ENCODE data around the gene HMCN1. TPM values are rescaled to one million over a fixed set of nuclear protein-coding genes. Genes with fewer than 3 reads are reported as not detected.

Gene HMCN1
- total and polyA plus RNA-seq, 4 donors = 3.2 to 149 (median 15.4) TPM

DNA sequence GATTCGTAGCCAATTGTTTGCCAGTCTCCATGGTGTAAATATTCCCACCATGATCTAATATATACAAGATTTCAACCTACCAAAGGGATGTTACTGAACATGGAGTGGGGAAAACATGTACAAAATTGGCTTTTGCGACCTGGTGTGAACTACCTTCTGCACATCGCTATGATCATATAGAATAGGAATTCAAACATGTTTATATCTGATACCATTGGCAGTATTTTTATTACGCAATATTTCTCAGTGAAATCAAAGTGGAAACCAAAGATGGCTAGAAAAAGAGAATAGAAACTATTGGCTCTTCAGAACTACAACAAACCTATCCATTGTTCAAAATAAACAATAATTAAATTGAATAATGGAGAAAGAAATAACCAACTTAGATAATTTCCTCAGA lies 355.7 kb downstream of the HMCN1 start:
- 95 to 96% methylated on average over 4 of the region's 4 CpGs for WGBS, 2 donors

DNA sequence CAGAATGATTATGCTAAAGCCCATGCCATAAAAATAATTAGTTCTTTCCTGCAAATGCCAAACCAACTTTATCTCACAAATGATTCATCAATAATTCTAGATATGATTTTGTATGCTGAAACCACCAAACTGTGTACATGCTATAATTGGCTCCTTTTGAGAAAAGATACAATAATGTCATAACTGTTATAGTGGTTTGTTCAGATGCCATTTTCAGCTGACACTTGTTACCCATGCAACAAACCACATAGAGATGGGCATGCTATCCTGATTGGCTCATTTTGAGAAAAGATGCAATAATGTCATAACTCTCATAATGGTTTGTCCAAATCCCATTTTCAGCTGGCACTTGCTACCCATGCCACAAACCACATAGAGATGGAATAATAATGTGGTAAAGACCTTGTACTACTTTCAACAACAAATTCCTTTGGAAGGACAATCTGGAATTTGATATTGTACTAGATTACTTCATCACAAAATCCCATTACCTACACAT lies 357.1 kb downstream of the HMCN1 start:
- TF ChIP-seq, protein P1, sequence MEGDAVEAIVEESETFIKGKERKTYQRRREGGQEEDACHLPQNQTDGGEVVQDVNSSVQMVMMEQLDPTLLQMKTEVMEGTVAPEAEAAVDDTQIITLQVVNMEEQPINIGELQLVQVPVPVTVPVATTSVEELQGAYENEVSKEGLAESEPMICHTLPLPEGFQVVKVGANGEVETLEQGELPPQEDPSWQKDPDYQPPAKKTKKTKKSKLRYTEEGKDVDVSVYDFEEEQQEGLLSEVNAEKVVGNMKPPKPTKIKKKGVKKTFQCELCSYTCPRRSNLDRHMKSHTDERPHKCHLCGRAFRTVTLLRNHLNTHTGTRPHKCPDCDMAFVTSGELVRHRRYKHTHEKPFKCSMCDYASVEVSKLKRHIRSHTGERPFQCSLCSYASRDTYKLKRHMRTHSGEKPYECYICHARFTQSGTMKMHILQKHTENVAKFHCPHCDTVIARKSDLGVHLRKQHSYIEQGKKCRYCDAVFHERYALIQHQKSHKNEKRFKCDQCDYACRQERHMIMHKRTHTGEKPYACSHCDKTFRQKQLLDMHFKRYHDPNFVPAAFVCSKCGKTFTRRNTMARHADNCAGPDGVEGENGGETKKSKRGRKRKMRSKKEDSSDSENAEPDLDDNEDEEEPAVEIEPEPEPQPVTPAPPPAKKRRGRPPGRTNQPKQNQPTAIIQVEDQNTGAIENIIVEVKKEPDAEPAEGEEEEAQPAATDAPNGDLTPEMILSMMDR (IDR thresholded peaks at IDR 0.05; ENCODE audit: control extremely low read depth, extremely low read depth) = no peak
- Histone ChIP-seq H3K4me3 (no peak overlapping the region), H3K9ac (ENCODE audit: insufficient read depth in 1 of 2, low read length in 2 of 2) (no peak overlapping the region), H3K27ac (ENCODE audit: low read depth in 1 of 2, low read length in 1 of 2) (no peak overlapping the region), H3K4me1 (ENCODE audit: control insufficient read depth in 5 of 5, insufficient read depth in 5 of 5, low read length in 5 of 5) (peaks cover 0 to 2% (median 0%) of the 10 kb centered on the region in 5 donors), H3K9me3 (ENCODE audit: control insufficient read depth in 4 of 4, insufficient read depth in 3 of 4, low read length in 3 of 4) (no peaks in the 10 kb centered on the region), H3K36me3 (ENCODE audit: control insufficient read depth in 4 of 4, insufficient read depth in 4 of 4, low read length in 4 of 4) (peaks cover 0 to 8% (median 0%) of the 10 kb centered on the region in 4 donors), H3K27me3 (ENCODE audit: control insufficient read depth in 3 of 3, insufficient read depth in 3 of 3, low read length in 2 of 3) (no peaks in the 10 kb centered on the region)
- DNase-seq = no peak
- ATAC-seq (ENCODE audit: insufficient read depth, low FRiP score) = no peak

More for the DNA sequence above, 355.7 kb downstream of the HMCN1 start:
- Histone ChIP-seq H3K9me3 (ENCODE audit: control insufficient read depth in 4 of 4, insufficient read depth in 3 of 4, low read length in 3 of 4) (no peaks in the 10 kb centered on the region), H3K4me3 (no peak overlapping the region), H3K27me3 (ENCODE audit: control insufficient read depth in 3 of 3, insufficient read depth in 3 of 3, low read length in 2 of 3) (no peaks in the 10 kb centered on the region), H3K36me3 (ENCODE audit: control insufficient read depth in 4 of 4, insufficient read depth in 4 of 4, low read length in 4 of 4) (peaks cover 0 to 8% (median 2%) of the 10 kb centered on the region in 4 donors), H3K27ac (ENCODE audit: low read depth in 1 of 2, low read length in 1 of 2) (no peak overlapping the region), H3K9ac (ENCODE audit: insufficient read depth in 1 of 2, low read length in 2 of 2) (no peak overlapping the region), H3K4me1 (ENCODE audit: control insufficient read depth in 5 of 5, insufficient read depth in 5 of 5, low read length in 5 of 5) (peaks cover 0 to 2% (median 0%) of the 10 kb centered on the region in 5 donors)
- ATAC-seq (ENCODE audit: insufficient read depth, low FRiP score) (no peak), DNase-seq (no peak)
- TF ChIP-seq, protein P1 (IDR thresholded peaks at IDR 0.05; ENCODE audit: control extremely low read depth, extremely low read depth) = no peak

DNA sequence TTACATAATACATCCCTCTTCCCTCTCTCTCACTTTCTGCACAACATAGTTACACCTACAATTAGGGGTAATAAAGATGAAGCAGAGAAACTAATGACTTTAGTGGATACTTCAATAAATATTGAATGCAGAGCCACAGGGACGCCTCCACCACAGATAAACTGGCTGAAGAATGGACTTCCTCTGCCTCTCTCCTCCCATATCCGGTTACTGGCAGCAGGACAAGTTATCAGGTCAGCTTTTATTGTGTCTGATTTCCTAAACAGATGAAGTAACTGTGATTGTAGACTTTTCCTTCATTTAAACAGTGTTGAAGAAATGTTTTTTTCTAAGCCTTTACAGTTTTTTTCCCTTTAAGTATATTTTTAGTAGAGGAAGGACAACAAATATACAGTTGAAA lies 359.2 kb downstream of the HMCN1 start:
- TF ChIP-seq, protein P1 (IDR thresholded peaks at IDR 0.05; ENCODE audit: control extremely low read depth, extremely low read depth) = no peak
- Histone ChIP-seq H3K27ac (ENCODE audit: low read depth in 1 of 2, low read length in 1 of 2) (no peak overlapping the region), H3K4me3 (no peak overlapping the region), H3K36me3 (ENCODE audit: control insufficient read depth in 4 of 4, insufficient read depth in 4 of 4, low read length in 4 of 4) (peaks cover 0 to 8% (median 0%) of the 10 kb centered on the region in 4 donors), H3K9me3 (ENCODE audit: control insufficient read depth in 4 of 4, insufficient read depth in 3 of 4, low read length in 3 of 4) (no peaks in the 10 kb centered on the region), H3K9ac (ENCODE audit: insufficient read depth in 1 of 2, low read length in 2 of 2) (no peak overlapping the region), H3K4me1 (ENCODE audit: control insufficient read depth in 5 of 5, insufficient read depth in 5 of 5, low read length in 5 of 5) (peaks cover 0 to 2% (median 0%) of the 10 kb centered on the region in 5 donors), H3K27me3 (ENCODE audit: control insufficient read depth in 3 of 3, insufficient read depth in 3 of 3, low read length in 2 of 3) (no peaks in the 10 kb centered on the region)
- DNase-seq = peak in 2 of 3 donors; percentile 33 to 53
- ATAC-seq (ENCODE audit: insufficient read depth, low FRiP score) = no peak
- WGBS, 2 donors = 25 to 47% methylated on average over 2 of the region's 2 CpGs

DNA sequence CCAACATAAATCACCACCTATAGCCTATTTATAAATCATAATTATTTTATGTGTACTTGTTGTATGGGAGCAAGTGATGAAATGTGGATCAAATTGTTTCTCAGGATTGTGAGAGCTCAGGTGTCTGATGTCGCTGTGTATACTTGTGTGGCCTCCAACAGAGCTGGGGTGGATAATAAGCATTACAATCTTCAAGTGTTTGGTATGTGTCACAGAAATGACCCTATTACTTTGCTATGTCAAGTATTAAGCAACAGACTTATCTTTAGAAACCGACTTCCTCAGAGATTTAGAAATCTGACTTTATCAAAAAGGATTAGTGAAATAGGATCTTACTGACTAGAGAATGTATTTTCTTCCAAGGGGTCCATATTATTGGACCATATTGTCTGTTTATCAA lies 360.0 kb downstream of the HMCN1 start:
- peaks cover 0 to 2% (median 0%) of the 10 kb centered on the region in 5 donors for H3K4me1 ChIP-seq (ENCODE audit: control insufficient read depth in 5 of 5, insufficient read depth in 5 of 5, low read length in 5 of 5)
- TF ChIP-seq, protein P1 (IDR thresholded peaks at IDR 0.05; ENCODE audit: control extremely low read depth, extremely low read depth) = no peak
- H3K9me3 ChIP-seq (ENCODE audit: control insufficient read depth in 4 of 4, insufficient read depth in 3 of 4, low read length in 3 of 4) = no peaks in the 10 kb centered on the region
- no peak for DNase-seq
- no peak overlapping the region for H3K9ac ChIP-seq (ENCODE audit: insufficient read depth in 1 of 2, low read length in 2 of 2)
- no peak overlapping the region for H3K4me3 ChIP-seq
- no peaks in the 10 kb centered on the region for H3K27me3 ChIP-seq (ENCODE audit: control insufficient read depth in 3 of 3, insufficient read depth in 3 of 3, low read length in 2 of 3)
- peak; percentile 69 for ATAC-seq (ENCODE audit: insufficient read depth, low FRiP score)
- no peak overlapping the region for H3K27ac ChIP-seq (ENCODE audit: low read depth in 1 of 2, low read length in 1 of 2)
- WGBS, 2 donors = 46 to 65% methylated on average over 2 of the region's 2 CpGs
- H3K36me3 ChIP-seq (ENCODE audit: control insufficient read depth in 4 of 4, insufficient read depth in 4 of 4, low read length in 4 of 4) = peaks cover 0 to 8% (median under 1%) of the 10 kb centered on the region in 4 donors

Measured in lung (tissue), 12 donors.